NCI-H69 (cell line): Measurements from ENCODE around the gene GALT.
A peak's percentile ranks its signal among the peaks of the same experiment; 100 is the strongest.
"Not testable (repeated sequence)": the region's sequence is repeated elsewhere in the genome, so short reads cannot be mapped to it uniquely, and the experiment has no call there.

Experiments
- DNase-seq: peaks from one replicate; lab custom pipeline; 2025; lab: John Stamatoyannopoulos, UW

GALT gene

DNA sequence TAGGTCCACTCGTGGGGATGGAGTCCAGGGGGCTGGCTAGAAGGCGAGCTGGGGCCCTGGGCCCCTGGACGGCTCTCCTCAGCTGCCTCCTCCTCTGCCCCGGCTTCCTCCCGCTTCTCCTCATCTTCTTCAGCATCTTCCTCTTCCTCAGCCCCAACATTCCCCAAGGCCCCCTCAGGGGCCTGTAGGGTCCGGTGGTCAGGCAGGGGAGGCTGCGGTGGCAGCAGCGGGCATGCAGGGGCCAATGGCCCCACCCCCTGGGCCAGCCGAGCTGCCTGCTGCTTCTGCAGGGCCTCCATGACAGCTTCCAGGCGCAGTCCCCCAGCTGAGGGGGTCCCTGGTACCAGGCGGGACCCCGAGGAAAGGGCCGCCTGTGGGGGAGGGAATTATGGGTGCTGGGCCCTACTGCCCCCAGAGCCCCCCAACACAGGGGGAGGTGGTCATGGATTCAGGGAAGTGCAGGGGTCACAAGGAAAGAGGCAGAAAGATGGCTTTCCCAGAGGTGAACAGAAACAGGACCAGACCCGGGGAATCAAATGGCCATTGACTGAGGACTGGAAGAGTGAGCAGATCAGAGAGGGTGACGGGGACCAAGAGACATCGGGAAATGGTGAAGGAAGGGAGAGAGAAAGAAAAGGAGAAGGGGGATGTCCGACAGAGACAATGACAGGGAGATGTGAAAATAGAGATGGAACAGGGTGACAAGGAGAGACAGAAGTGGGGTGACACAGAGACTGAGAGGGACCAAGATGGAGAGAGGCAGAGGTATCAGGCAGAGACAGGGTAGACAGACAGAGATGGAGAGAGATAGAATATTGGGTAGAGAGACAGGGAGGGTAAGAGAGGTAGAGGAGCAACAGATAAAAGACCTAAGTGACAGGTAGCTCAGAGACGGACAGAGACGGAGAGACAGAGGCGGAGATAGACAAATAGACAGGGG, 18.5 kb upstream of the GALT start:
- DNase-seq, result no peak

DNA sequence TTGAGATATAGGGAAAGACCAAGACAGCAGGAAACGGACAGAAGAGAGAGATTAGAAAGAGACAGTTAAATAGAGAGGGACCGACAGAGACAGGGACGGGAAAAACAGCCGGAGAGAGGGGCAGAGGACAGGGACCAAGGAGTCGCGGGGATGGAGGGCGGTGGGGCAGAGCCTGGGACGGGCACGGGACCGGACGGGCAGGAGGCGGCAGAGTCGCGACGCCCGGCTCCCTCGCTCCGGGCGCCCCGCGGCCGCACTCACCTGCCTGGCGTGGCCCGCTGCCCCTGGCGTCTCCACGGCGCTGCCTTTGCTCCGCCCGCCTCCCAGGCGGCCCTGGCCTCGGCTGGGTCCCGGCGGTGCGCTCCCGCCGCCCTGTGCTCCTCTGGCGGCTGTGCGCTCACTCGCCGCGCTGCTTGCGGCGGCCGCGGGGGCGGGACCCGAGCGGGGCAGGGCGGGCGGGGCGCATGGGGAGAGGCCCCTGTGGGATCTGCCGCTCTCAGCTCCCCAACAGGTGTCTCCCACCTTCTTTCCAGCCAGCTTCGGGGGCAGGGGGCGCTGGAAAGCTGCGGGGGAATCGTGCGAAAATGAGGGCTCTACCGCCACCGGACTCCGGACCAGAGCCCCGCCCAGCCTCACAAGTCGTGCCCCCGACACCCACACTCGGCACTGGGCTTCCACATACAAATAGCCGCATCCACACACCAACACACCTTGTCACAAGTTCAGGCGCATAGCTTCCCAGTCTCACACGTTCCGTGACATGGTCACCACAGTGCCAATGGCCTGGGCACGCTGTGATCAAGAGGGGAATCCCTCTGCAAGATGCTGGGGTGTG, 17.6 kb upstream of the GALT start, which contains the start of gene ARID3C:
Gene ARID3C (minus strand): TSS at position 411 of the 835 bp plus-strand sequence. CDS start 1,052 bp downstream, outside the sequence.
- peak; percentile 78 for DNase-seq

DNA sequence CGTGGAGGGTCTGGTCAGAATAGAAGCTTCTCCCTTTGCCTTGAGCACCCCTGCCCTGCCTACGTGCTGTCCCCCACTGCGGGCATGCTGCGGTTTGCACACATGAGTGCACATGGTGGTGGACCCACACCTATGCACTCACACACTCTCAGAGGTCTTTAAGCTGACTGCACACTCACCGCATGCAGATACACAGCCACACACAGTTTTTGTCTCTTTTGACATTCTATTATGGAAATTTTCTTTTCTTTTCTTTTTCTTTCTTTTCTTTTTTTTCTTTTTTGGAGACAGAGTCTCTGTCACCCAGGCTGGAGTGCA, 17.0 kb upstream of the GALT start:
- DNase-seq, result no peak

DNA sequence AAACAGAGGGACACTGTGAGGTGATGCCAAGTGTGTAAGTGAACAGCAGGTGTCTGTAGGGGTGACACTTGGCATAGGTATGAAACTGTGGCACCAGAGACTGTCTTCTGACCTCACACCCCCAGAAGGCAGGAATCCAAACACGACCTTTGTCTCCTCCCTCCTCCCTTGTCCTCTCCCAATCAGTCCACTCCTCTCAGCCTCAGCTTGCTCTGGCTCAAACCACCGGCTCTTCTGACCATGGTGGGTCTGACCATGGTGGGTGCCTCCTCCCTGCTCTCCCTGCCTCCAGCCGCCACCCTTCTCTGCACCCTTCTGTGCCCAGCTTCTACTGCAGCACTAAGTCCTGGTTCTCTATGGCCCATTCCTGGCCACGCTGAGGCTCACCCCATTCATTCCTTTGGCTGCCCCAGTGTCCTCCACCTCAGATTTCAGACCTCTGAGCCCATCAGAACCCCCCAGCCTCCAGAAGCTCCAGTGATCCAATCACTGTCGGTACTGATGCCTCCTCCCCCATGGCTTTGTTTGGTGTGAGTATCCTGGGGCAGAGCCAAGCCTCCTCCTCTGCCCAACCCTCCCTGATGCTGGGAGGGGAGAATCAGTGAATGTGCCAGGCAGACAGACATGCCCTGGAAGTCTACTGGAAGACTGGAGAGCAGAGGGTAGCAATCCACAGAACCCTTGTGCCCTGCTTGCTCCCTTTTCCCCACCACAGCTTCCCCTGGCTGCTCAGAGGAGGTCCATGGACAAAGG, 15.9 kb upstream of the GALT start:
- DNase-seq, result no peak

DNA sequence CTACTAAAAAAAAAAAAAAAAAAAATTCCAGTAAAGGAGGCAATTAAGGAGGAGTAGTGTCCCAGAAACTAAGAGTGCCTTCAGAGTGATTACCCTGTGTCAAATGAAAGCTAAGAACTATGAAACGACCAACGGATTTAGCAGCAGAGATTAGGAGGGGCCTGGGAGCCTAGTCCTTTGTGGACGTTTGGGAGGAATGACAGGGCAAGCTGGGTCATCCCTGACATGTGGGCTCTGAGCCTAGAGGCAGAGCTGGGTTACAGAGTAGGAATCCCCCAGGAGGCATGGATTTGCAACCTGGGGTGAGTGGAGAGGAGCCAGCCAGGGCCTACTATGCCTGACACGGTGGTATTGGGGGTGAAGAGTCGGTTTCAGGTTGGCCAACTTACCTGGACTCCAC, 13.3 kb upstream of the GALT start:
- DNase-seq, result no peak

DNA sequence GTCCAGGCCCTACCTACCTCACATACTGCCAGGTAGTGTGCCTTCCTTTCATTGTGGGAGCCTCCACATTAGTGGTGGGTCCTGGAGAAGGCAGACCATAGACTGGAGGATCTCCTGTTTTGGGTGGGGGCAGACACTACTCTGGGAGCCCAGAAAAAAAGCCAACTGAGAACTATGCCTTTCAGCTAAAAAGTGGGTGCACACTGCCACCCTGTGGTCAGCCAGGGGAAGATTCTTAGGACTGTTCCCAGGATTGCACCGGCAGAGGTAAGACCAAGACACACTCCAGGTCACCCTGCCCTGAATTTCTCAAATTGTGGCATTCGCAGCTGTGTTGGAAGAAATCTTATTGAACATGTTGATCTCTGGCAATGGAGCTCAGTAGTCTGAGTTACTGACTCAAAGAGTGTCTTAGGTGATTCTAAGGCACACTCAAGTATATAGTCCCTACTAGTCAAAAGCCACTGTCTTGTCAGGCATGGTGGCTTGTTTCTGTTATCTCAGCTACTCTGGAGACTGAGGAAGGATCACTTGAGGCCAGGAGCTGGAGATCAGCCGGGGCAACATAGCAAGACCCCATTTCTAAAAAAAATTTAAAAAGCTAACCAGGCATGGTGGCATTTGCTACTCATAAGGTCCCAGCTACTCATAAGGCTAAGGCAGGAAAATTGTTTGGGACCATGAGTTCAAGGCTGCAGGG, 12.5 kb upstream of the GALT start:
- DNase-seq, result peak; percentile 75

DNA sequence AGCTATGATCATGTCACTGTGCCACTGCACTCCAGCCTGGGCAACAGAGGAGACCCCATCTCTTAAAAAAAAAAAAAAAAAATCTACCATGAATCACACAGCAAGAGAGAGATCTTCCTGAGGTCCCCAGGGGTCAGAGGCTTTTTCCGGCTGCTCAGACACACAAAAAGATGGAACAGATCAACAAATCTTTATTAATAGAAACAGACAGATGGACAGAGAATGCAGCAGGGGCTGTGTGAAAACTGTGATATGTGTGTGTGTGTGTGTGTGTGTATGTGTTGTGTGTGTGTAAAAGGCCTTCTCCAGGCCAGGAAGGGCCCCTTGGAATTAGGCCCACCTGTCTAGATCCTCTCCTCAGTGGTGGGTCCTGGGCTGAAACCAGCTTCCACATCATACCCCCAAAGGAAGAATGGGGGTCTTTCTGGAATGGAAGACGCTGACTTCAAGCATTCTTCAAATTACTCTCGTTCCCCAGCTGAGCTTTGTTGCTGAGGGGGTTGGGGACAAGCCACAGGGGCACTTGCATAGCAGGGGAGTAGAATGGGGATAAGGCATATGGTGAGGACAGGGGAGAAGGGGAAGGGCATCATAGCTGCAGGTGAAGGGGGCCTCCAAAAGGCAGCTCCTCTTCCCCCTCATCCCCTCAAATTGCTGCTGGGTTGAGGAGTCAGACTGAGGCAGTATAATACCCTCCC, 11.8 kb upstream of the GALT start:
- no peak for DNase-seq

DNA sequence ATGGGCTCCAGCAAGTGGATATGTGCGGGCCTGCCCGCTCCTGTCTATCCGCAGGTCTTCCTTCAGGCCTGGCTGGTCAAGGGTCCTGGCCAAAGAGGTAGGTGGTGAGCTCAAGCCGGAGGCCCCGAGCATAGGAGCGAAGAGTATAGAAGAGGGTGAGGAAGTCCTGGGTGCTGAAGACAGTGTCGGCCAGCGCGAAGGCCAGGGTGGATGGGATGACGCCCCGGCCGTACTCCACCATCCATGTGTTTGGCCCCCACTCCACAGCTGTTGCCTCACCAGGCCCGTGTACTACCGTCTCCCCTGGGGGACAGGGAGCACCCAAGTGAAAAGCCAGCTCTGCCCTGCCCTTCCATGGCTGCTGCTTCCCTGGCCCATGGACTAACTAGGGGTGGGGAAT, 10.9 kb upstream of the GALT start:
- DNase-seq, result no peak

DNA sequence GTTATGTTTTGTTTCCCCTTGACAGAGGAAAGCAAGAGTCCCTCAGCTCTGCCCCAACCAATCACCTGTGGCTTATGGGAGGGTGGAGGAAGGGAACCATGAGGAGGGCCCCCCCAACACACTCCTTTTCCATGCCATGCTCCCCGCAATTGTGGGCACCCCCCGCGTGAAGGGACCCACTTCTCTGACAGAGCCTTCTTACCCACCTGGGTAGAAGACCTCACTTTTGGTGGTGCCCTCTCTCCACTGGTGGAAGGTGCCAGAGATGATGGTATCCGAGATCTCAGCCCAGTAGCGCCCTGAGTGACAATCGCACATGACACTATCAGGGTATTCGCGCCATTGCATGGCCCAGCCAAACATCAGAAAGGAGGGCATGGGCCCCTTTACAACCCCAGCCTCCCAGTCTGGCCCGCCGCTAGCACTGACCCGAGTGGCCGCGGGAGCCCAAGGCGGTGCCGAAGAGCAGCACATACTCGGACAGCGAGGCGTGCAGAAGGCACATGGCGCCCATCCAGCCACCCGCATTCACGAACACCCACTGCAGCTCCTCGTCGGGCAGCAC, 9.6 kb upstream of the GALT start:
- peak; percentile 49 for DNase-seq

DNA sequence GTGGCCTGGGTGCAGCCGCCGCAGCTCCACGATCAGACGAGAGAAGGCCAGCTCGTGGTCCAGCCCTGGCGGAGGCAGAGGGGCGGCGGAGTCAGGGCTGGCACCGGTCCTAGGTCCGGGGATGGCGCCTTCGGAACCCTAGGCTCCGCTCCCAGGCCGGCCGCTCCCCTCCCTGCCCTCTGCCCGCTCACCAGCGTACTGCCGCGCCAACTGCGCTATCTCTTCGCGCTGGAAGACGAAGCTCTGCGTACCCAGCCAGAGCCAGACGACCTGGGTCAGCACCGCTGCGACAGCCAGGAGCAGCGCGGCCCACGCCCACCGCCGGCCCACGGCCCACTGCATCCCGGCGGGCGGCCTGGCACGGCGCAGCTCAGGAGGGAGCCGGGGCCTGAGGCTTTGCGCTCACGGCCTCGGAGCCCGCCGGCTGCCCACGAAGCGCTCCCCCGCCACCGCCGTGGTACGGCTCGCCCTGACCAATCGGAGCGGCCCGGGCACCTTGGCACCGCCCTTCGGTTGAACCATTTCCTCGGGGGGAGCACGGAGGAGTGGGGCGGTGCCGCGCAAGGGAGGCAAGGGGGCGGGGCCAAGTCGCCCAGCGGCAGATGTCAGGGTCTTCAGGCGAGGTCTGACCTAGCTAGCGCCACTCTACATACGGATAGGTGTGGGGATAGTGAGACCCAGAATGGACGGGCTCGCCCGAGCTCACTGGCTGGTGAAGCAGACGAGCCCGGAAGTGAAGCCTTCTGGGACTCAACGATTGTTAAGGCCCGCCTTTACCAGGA, 8.9 kb upstream of the GALT start, which contains the start of gene SIGMAR1:
Gene SIGMAR1 (minus strand): TSS at position 432 of the 782 bp plus-strand sequence. CDS start 90 bp downstream, at position 342.
- DNase-seq, result peak; percentile 98

DNA sequence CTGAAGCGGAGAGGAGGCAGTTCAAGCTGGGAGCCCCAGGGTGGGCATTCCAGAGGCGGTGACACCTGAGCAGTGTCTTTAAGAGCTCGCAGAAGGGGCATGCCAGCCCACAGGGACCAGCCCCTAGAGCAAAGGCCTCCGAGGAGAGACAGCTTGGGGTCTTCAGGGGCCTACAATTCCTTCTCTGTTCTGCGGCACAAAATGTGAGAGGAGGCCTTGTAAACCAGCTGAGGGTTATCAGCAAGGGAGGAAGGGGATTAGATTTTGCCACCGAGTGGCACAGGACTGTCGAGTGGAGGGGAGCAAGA, 8.4 kb upstream of the GALT start:
- no peak for DNase-seq

DNA sequence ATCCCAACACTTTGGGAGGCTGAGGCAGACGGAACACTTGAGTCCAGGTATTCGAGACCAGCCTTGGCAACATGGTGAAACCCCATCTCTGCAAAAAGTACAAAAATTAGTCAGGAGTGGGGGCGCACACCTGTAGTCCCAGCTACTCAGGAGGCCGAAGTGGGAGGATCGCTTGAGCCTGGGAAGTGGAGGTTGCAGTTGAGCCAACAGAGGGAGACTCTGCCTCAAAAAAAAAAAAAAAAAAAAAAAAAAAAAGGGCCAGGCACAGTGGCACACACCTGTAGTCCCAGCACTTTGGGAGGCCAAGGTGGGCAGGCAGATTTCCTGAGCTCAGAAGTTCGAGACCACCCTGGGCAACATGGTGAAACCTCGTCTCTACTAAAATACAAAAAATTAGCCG, 7.2 kb upstream of the GALT start:
- not testable (repeated sequence) for DNase-seq

DNA sequence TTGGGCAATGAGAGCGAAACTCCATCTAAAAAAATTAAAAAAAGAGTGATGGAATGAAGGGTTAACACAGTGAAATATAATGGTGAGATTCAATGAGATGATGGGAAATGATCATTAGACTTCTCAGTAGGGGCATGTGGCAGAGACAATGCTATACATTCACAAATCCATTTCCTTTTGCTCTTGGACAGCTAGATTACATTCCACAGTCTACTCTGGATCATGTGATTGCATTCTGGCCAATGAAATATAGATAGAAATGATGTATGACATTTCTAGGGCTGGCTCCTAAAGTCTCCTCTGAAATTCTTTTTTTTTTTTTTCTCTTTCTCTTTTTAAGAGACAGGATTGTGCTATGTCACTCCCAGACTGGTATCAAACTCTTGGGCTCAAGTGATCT, 3.8 kb upstream of the GALT start:
- no peak for DNase-seq

DNA sequence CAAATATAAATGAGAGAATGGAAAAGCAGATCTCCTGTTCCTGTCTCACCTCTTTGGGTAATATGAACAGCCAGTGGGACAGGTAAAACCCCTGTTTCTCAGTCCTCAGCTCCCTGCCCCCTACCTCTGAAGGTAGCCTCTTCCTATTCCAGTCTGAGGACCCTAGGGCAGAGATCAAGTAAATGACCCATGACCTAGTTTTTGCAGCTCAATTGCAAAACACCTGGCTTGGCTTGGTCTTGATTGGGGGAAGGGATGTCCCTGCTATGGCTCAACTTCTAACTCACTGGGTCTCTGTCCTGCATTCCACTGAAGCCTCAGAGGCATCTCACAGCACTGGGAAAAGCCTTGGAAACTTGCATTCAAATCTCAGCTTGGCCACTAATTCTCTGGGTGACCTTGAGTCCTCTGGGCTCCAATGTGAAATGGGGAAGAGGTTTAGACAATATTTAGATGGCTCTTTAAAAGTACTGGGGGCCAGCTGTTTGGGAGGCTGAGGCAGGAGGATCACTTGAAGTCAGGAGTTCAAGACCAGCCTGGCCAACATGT, 1.6 kb upstream of the GALT start:
- DNase-seq, result no peak

DNA sequence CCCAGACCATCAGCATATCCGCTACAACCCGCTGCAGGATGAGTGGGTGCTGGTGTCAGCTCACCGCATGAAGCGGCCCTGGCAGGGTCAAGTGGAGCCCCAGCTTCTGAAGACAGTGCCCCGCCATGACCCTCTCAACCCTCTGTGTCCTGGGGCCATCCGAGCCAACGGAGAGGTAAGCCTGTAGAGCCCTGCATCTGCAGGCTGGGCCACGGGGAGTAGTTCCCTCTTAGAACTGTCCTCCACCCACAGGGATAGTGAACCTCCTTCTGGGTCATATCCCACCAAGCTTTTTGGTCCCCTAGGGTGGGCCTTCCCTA, 569 bp downstream of the GALT start:
- DNase-seq, result no peak

DNA sequence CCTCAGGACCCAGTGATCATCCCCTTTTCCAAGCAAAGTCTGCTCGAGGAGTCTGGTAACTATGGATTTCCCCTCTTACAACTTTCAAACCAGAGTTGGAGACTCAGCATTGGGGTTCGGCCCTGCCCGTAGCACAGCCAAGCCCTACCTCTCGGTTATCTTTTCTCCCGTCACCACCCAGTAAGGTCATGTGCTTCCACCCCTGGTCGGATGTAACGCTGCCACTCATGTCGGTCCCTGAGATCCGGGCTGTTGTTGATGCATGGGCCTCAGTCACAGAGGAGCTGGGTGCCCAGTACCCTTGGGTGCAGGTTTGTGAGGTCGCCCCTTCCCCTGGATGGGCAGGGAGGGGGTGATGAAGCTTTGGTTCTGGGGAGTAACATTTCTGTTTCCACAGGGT, 1.2 kb downstream of the GALT start:
- DNase-seq, result no peak

DNA sequence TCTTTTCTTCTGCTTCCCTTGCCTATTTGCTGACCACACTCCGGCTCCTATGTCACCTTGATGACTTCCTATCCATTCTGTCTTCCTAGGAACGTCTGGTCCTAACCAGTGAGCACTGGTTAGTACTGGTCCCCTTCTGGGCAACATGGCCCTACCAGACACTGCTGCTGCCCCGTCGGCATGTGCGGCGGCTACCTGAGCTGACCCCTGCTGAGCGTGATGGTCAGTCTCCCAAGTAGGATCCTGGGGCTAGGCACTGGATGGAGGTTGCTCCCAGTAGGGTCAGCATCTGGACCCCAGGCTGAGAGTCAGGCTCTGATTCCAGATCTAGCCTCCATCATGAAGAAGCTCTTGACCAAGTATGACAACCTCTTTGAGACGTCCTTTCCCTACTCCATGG, 2.2 kb downstream of the GALT start:
- no peak for DNase-seq

DNA sequence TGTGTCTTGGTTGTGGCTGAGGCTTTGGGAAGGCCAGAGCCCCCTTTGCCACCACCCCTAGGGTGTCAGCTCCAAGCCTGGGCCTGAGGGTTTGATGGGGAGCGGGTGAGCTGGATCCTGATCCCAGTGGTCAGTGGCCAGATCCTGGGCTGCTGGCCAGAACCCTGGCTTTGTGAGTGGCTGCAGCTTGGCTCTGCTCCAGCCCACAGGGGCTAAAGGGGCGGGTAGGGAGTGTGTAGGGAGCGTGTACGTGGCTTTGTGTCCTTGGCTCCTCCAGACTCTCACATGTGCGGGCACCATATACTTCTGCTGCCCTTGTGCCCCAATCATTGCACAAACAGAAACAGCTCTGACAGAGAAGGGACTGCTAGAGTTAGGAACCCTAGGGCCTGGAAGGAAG, 4.3 kb downstream of the GALT start:
- DNase-seq, result no peak

DNA sequence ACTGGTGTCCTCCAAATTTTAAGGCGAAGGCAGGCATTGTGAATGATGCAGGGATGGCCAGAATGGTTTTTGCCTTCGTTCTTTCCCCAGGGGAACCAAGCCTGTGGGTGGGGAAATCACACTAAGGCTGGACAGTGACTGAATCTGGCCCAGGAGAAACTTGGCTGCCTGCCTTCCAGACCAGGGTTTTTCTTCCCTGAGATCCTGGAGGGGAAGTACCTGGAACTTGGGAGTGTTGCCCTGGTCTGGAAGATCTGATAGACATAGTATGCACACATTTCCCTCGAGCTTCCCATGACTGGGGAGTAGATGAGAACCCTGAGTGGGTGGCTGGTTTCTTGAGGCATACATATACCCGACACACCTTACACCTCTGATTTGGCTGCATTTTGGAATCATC, 4.8 kb downstream of the GALT start:
- no peak for DNase-seq
